NCI-H2107 treated with DMSO at 0.1 percent for 48 hours (cell line): Measurements from ENCODE around the gene CSTF2T.

Source experiments
- DNase-seq: peaks from one replicate; lab custom pipeline; 2025; ENCODE audit not compliant: unreplicated experiment; lab: John Stamatoyannopoulos, UW

Gene CSTF2T

GRCh38 chr10:51699475-51700227 lies at the start of gene CSTF2T:
CSTF2T (minus strand) TSS chr10:51699595; CDS start chr10:51699549, 46 bp downstream.
- peak; percentile 47 for DNase-seq

- no peak for DNase-seq
Measured at GRCh38 chr10:51748959-51749358, 49.6 kb upstream of the CSTF2T start.

- no peak for DNase-seq
Measured at GRCh38 chr10:51747216-51747615, 47.8 kb upstream of the CSTF2T start.

GRCh38 chr10:51745397-51745796 lies 46.0 kb upstream of the CSTF2T start:
- no peak for DNase-seq

GRCh38 chr10:51744235-51745000 lies 45.0 kb upstream of the CSTF2T start:
- no peak for DNase-seq

- DNase-seq, result no peak
Measured at GRCh38 chr10:51743146-51743545, 43.8 kb upstream of the CSTF2T start.

GRCh38 chr10:51733057-51733456 lies 33.7 kb upstream of the CSTF2T start:
- DNase-seq, result no peak

- no peak for DNase-seq
Measured at GRCh38 chr10:51729822-51730555, 30.6 kb upstream of the CSTF2T start.

GRCh38 chr10:51724038-51724437 lies 24.6 kb upstream of the CSTF2T start:
- no peak for DNase-seq

GRCh38 chr10:51718804-51719291 lies 19.5 kb upstream of the CSTF2T start:
- DNase-seq, result no peak

- no peak for DNase-seq
Measured at GRCh38 chr10:51716981-51717380, 17.6 kb upstream of the CSTF2T start.

GRCh38 chr10:51711519-51711891 lies 12.1 kb upstream of the CSTF2T start:
- DNase-seq, result no peak

- DNase-seq, result no peak
Measured at GRCh38 chr10:51709324-51709972, 10.1 kb upstream of the CSTF2T start.

GRCh38 chr10:51708609-51709008 lies 9.2 kb upstream of the CSTF2T start:
- no peak for DNase-seq

- no peak for DNase-seq
Measured at GRCh38 chr10:51707821-51708424, 8.5 kb upstream of the CSTF2T start.

- DNase-seq, result no peak
Measured at GRCh38 chr10:51707392-51707791, 8.0 kb upstream of the CSTF2T start.

- DNase-seq, result no peak
Measured at GRCh38 chr10:51706225-51706624, 6.8 kb upstream of the CSTF2T start.

- no peak for DNase-seq
Measured at GRCh38 chr10:51705774-51706173, 6.4 kb upstream of the CSTF2T start.

GRCh38 chr10:51700228-51700817 lies 928 bp upstream of the CSTF2T start:
- no peak for DNase-seq

GRCh38 chr10:51699145-51699474 lies 285 bp downstream of the CSTF2T start:
- no peak for DNase-seq
